Measurements from ENCODE around the gene GRK5.

DNA sequence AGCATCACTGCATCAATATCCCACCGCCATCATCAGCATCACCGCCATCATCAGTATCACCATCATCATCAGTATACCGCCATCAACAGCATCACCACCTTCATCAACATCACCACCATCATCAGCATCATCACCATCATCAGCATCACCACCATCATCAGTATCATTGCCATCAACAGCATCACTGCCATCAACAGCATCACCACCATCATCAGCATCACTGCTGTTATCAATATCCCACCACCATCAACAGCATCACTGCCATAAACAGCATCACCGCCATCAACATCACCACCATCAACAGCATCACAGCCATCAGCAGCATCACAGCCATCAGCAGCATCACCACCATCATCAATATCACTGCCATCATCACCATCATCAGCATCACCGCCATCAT, 219.3 kb downstream of the GRK5 start:
- TF ChIP-seq, protein P1, sequence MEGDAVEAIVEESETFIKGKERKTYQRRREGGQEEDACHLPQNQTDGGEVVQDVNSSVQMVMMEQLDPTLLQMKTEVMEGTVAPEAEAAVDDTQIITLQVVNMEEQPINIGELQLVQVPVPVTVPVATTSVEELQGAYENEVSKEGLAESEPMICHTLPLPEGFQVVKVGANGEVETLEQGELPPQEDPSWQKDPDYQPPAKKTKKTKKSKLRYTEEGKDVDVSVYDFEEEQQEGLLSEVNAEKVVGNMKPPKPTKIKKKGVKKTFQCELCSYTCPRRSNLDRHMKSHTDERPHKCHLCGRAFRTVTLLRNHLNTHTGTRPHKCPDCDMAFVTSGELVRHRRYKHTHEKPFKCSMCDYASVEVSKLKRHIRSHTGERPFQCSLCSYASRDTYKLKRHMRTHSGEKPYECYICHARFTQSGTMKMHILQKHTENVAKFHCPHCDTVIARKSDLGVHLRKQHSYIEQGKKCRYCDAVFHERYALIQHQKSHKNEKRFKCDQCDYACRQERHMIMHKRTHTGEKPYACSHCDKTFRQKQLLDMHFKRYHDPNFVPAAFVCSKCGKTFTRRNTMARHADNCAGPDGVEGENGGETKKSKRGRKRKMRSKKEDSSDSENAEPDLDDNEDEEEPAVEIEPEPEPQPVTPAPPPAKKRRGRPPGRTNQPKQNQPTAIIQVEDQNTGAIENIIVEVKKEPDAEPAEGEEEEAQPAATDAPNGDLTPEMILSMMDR (IDR thresholded peaks at IDR 0.05; ENCODE audit: low read depth, low read length) = no peak
- TF ChIP-seq EZH2phosphoT487 (IDR thresholded peaks at IDR 0.05; ENCODE audit: low read depth) = no peak

Data from OCI-LY3 (cell line).